Measurements from ENCODE around the gene ZNF750. TPM values are rescaled to one million over a fixed set of nuclear protein-coding genes. Genes with fewer than 3 reads are reported as not detected.

The ZNF750 gene
- total RNA-seq (2016; rRNA removed; fragmentation: Illumina TruSeq; extraction: Trizol) (not detected in 2 replicates), polyA plus RNA-seq (2011; rRNA removed) (not detected in 2 replicates), polyA minus RNA-seq (2011; rRNA and poly(A)+ RNA removed; ENCODE audit: low replicate concordance) (not detected in 2 replicates), Bru-seq, nascent RNA (not detected), BruChase-seq, experiment 1, labeled RNA remaining after a 6-hour chase (not detected), BruChase-seq, experiment 2, labeled RNA remaining after a 2-hour chase (not detected)
- not detected in 2 replicates for total RNA-seq (2016; cell fraction: cytosol; rRNA removed; fragmentation: Illumina TruSeq; extraction: Trizol; ENCODE audit: low read depth)
- total RNA-seq (2016; cell fraction: insoluble cytoplasmic fraction; rRNA removed; fragmentation: Illumina TruSeq; extraction: Trizol) = not detected in 2 replicates
- not detected in 2 replicates for total RNA-seq (2016; cell fraction: membrane; rRNA removed; fragmentation: Illumina TruSeq; extraction: Trizol)
- not detected in 2 replicates for total RNA-seq (2016; cell fraction: nucleus; rRNA removed; fragmentation: Illumina TruSeq; extraction: Trizol)
- not detected in 2 replicates for polyA plus RNA-seq (2011; cell fraction: cytosol; rRNA removed)
- polyA plus RNA-seq (2011; cell fraction: nucleus; rRNA removed) = not detected in 2 replicates
- polyA plus RNA-seq (2012) = 0.03 and 0.05 TPM in 2 replicates
- polyA plus RNA-seq (2016; cell fraction: cytosol; fragmentation: Illumina TruSeq; extraction: Trizol; ENCODE audit: low read depth) = not detected in 2 replicates
- polyA plus RNA-seq (2016; cell fraction: insoluble cytoplasmic fraction; fragmentation: Illumina TruSeq; extraction: Trizol; ENCODE audit: low read depth) = not detected in 2 replicates
- polyA plus RNA-seq (2016; cell fraction: membrane; fragmentation: Illumina TruSeq; extraction: Trizol; ENCODE audit: low read depth) = not detected in 2 replicates
- polyA plus RNA-seq (2016; cell fraction: nucleus; fragmentation: Illumina TruSeq; extraction: Trizol; ENCODE audit: insufficient read depth, low read depth) = not detected in 2 replicates
- polyA minus RNA-seq (2011; cell fraction: cytosol; rRNA and poly(A)+ RNA removed) = not detected in 2 replicates
- polyA minus RNA-seq (2011; cell fraction: nucleus; rRNA and poly(A)+ RNA removed) = not detected in 2 replicates
- long read RNA-seq, experiment 1 = 0 reads
- long read RNA-seq, experiment 2 = 0 reads

DNA sequence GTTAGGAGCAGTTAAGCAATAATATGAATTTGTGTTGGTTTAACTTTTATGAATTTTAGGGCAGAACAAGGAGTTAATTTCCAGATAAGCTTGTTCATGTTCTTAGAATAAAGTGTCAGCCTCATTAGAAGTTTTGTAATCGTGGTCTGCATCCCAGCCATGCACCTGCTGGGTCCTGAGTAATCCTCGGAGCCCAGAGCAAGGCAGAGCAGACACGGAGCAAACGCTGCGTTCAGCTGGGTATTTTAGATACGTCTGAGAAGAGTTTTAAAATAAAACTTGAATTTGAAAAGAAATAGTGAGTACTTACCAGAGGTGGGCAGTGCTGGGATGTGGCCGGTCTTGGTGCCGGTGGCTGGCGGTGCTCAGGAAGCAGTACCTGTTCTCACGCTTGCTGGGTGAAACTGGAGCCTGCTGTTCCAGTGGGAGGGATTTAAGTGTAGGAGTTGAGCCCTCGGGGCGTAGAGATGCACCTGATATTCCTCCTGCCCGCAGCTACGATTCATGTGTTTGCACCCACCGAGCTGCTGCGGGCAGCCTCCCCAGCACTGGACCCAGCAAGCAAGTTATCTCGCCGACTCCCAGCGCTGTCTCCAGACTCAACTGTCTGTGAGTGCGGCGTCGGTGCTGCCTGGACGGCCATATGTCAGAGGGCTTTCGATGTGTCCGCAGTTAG, at the start of gene ZNF750:
Gene ZNF750, minus strand, starts transcription at position 406 of the 676 bp plus-strand sequence. CDS start 7,568 bp downstream, outside the sequence.
- H3K27ac ChIP-seq (ENCODE audit: extremely low read length, insufficient read depth, low read length) = peak within 1 kb of the TSS; percentile 32
- WGBS (ENCODE audit: low lambda C conversion rate) = 98% methylated on average over 25 of the region's 25 CpGs
- H3K79me2 ChIP-seq (ENCODE audit: insufficient read depth, low read length) = no peaks in the 10 kb centered on the region
- CTCF ChIA-PET (ENCODE audit: low intra/inter-chr PET ratio, low total read pairs) = no interaction called here
- in situ Hi-C loops (cut with HindIII; ENCODE audit: extremely low pct_ligation_motif_present, low pct_unique_long_range_greater_than_20kb) (no loop called here), intact Hi-C loops (cut with micrococcal nuclease; ENCODE audit: unreplicated experiment) (no loop called here)
- DNase-seq (ENCODE audit: low spot score) (no peak), ATAC-seq (no peak), FAIRE-seq (no peak)
- no peak within 1 kb of the TSS for H2AFZ ChIP-seq (ENCODE audit: low read length)
- BruUV-seq (replicated peaks) = no TSS peak
- no peaks in the 10 kb centered on the region for H3K36me3 ChIP-seq (replicated peaks in 1 of 2; ENCODE audit: control insufficient read depth in 1 of 2, insufficient read depth in 2 of 2, low read length in 2 of 2)
- H4K20me1 ChIP-seq (ENCODE audit: insufficient read depth, low read length) = no peaks in the 10 kb centered on the region
- no peak within 1 kb of the TSS for H3K4me3 ChIP-seq (replicated peaks in 1 of 3; ENCODE audit: insufficient read depth in 1 of 3, low read depth in 2 of 3, low read length in 3 of 3)
- no peaks in the 10 kb centered on the region for H3K9me3 ChIP-seq (ENCODE audit: low read length)
- TF ChIP-seq, protein P1, sequence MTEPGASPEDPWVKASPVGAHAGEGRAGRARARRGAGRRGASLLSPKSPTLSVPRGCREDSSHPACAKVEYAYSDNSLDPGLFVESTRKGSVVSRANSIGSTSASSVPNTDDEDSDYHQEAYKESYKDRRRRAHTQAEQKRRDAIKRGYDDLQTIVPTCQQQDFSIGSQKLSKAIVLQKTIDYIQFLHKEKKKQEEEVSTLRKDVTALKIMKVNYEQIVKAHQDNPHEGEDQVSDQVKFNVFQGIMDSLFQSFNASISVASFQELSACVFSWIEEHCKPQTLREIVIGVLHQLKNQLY (CRISPR knock-in tag; IDR thresholded peaks at IDR 0.05) = no peak
- 0 out of 2 replicates have a peak, but pooled peaks have one; percentile 20 for TF ChIP-seq ZBTB38 (CRISPR knock-in tag; IDR thresholded peaks at IDR 0.05)
- H3K9ac ChIP-seq (ENCODE audit: insufficient read depth, low read depth, low read length) = no peak within 1 kb of the TSS
- H3K27me3 ChIP-seq (ENCODE audit: control insufficient read depth in 1 of 2, insufficient read depth in 2 of 2, low read length in 2 of 2) = no peaks in the 10 kb centered on the region
- POLR2A ChIA-PET = no interaction called here
- no peak within 1 kb of the TSS for H3K4me2 ChIP-seq (ENCODE audit: low read depth, low read length)
- H3K4me1 ChIP-seq (ENCODE audit: insufficient read depth, low read length) = peaks cover 28% of the 10 kb centered on the region
